GM13976 (cell line): Measurements from ENCODE around the gene SLC7A14.

Experiments used
- DNase-seq: peaks from one replicate; pipeline ENCODE4 v3.0.0; 2012; ENCODE audit warnings: low spot score
- in situ Hi-C: fragments of 300-500 bp; cut with MboI; formaldehyde crosslinking; loops from one replicate; pipeline ENCODE4 v1.12.0; 2022; ENCODE audit warnings: low sequenced_read_pairs, mixed read lengths, inconsistent platforms; ENCODE audit not compliant: unreplicated experiment
- TF ChIP-seq, protein P1 (sequence below): IDR thresholded peaks from 2 replicates; pipeline ENCODE4 v1.5.1; 2012; ENCODE audit warnings: borderline replicate concordance, mild to moderate bottlenecking; ENCODE audit not compliant: insufficient read depth; ENCODE audit errors: extremely low read depth, missing control alignments, control extremely low read depth

SLC7A14 gene

GRCh38 chr3:170497207-170498095 is 88.4 kb downstream of the SLC7A14 start:
- TF ChIP-seq, protein P1, sequence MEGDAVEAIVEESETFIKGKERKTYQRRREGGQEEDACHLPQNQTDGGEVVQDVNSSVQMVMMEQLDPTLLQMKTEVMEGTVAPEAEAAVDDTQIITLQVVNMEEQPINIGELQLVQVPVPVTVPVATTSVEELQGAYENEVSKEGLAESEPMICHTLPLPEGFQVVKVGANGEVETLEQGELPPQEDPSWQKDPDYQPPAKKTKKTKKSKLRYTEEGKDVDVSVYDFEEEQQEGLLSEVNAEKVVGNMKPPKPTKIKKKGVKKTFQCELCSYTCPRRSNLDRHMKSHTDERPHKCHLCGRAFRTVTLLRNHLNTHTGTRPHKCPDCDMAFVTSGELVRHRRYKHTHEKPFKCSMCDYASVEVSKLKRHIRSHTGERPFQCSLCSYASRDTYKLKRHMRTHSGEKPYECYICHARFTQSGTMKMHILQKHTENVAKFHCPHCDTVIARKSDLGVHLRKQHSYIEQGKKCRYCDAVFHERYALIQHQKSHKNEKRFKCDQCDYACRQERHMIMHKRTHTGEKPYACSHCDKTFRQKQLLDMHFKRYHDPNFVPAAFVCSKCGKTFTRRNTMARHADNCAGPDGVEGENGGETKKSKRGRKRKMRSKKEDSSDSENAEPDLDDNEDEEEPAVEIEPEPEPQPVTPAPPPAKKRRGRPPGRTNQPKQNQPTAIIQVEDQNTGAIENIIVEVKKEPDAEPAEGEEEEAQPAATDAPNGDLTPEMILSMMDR: no peak
- in situ Hi-C loops: no loop called here

GRCh38 chr3:170496868-170497140 is 89.1 kb downstream of the SLC7A14 start:
- DNase-seq: no peak
- TF ChIP-seq, protein P1: no peak
- in situ Hi-C loops: no loop called here

More at GRCh38 chr3:170497207-170498095, 88.4 kb downstream of the SLC7A14 start:
- no peak for DNase-seq

DNA sequence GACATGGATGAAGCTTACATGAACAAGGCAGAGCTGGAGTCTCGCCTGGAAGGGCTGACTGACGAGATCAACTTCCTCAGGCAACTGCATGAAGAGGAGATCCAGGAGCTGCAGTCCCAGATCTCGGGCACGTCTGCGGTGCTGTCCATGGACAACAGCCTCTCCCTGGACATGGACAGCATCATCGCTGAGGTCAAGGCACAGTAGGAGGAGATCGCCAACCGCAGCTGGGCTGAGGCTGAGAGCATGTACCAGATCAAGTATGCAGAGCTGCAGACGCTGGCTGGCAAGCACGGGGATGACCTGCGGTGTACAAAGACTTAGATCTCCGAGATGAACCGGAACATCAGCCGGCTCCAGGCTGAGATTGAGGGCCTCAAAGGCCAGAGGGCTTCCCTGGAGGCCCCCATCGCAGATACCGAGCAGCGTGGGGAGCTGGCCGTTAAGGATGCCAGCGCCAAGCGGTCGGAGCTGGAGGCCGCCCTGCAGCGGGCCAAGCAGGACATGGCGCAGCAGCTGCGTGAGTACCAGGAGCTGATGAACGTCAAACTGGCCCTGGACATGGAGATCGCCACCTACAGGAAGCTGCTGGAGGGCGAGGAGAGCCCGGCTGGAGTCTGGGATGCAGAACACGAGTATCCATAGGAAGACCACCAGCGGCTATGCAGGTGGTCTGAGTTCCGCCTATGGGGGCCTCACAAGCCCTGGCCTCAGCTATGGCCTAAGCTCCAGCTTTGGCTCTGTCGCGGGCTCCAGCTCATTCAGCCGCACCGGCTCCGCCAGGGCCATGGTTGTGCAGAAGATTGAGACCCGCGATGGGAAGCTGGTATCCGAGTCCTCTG is 89.6 kb downstream of the SLC7A14 start:
- DNase-seq: no peak
- in situ Hi-C loops: no loop called here
- TF ChIP-seq, protein P1: no peak

DNA sequence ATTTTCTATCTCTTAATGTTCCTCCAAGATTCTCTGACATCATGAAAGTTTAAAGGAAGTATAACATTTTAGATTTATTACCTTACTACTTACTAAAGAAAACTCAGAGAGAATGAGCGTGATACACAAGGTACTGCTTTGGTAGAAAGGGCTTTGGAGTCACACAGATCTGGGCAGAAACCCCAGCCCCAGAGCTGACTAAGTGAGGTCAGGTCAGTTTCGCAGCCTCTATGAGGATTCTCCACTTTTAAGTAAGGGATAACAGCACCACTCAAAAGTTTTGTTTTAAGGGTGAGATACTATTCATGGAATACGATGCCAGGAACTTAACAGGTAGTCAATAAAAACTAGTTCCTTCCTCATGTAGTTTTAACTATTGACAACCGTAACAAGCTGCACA is 91.1 kb downstream of the SLC7A14 start:
- TF ChIP-seq, protein P1: no peak
- in situ Hi-C loops: no loop called here
- DNase-seq: no peak

GRCh38 chr3:170493712-170494182 is 92.1 kb downstream of the SLC7A14 start:
- in situ Hi-C loops: no loop called here
- no peak for DNase-seq
- TF ChIP-seq, protein P1: no peak

DNA sequence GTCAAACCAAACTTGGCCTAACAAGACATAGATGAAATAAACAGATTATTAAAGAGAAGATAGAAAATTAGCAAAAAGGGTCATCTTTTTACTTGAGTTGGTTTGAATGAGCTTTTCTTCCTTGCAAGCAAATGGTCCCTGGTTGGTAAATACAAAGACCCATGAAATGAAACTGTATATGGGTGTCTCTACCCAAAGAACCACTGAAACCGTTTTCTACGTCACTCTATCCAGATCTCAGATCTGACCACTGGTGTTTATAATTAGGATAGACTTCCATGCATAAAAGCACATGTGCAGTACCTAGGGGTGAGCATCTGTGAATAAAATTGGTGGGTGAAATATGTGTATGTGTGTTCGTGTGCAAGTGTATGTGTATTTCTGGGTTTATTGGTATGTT is 94.0 kb downstream of the SLC7A14 start:
- in situ Hi-C loops: no loop called here
- no peak for DNase-seq

More for the DNA sequence above, 94.0 kb downstream of the SLC7A14 start:
- TF ChIP-seq, protein P1: no peak
